H9 (cell line): ENCODE results near the gene ACOXL. TPM values are rescaled to one million over a fixed set of nuclear protein-coding genes. Genes with fewer than 3 reads are reported as not detected.

Experiments
- DNase-seq: peaks from one replicate; pipeline ENCODE4 v3.0.0-alpha.2; 2017
- H2AFZ ChIP-seq: one replicate; pipeline ENCODE4 v1.6.1; 2013; ENCODE audit warnings: mild to moderate bottlenecking, low read length, control low read depth, moderate library complexity
- H2AK5ac ChIP-seq: 2 replicates; pipeline ENCODE4 v1.6.1; 2013; ENCODE audit warnings: low read length, control low read depth, mixed read lengths; ENCODE audit not compliant: insufficient read length
- H2BK120ac ChIP-seq: one replicate; pipeline ENCODE4 v1.6.1; 2013; ENCODE audit warnings: low read depth, mild to moderate bottlenecking, low read length, control low read depth, inconsistent platforms; ENCODE audit not compliant: poor library complexity, severe bottlenecking
- H2BK12ac ChIP-seq: 2 replicates; pipeline ENCODE4 v1.6.1; 2013; ENCODE audit warnings: low read length, control low read depth, mixed read lengths, low read depth; ENCODE audit not compliant: insufficient read length
- H2BK15ac ChIP-seq: 2 replicates; pipeline ENCODE4 v1.6.1; 2013; ENCODE audit warnings: low read depth, low read length, control low read depth
- H2BK20ac ChIP-seq: one replicate; pipeline ENCODE4 v1.6.1; 2013; ENCODE audit warnings: low read depth, mild to moderate bottlenecking, low read length, control low read depth, inconsistent platforms; ENCODE audit not compliant: poor library complexity, severe bottlenecking
- H2BK5ac ChIP-seq: 2 replicates; pipeline ENCODE4 v1.6.1; 2013; ENCODE audit warnings: low read length, control low read depth, mixed read lengths; ENCODE audit not compliant: insufficient read length
- H3K14ac ChIP-seq: 2 replicates; pipeline ENCODE4 v1.6.1; 2013; ENCODE audit warnings: low read length, control low read depth; ENCODE audit not compliant: insufficient read depth
- H3K18ac ChIP-seq: 2 replicates; pipeline ENCODE4 v1.6.1; 2013; ENCODE audit warnings: low read depth, mild to moderate bottlenecking, mixed read lengths, low read length, control low read depth; ENCODE audit not compliant: insufficient read length
- H3K23ac ChIP-seq: 2 replicates; pipeline ENCODE4 v1.6.1; 2013; ENCODE audit warnings: low read length, control low read depth, mixed read lengths, low read depth; ENCODE audit not compliant: insufficient read length
- H3K23me2 ChIP-seq: 2 replicates; pipeline ENCODE4 v1.6.1; 2013; ENCODE audit warnings: low read depth, mild to moderate bottlenecking, mixed read lengths, low read length, control low read depth; ENCODE audit not compliant: insufficient read length, poor library complexity, severe bottlenecking
- H3K27ac ChIP-seq: 2 replicates; pipeline ENCODE4 v1.5.1; 2013; ENCODE audit warnings: low read length, control low read depth, mixed read lengths, low read depth; ENCODE audit not compliant: insufficient read length
- H3K27me3 ChIP-seq: 2 replicates; pipeline ENCODE4 v1.6.1; 2013; ENCODE audit warnings: low read length, control low read depth, inconsistent platforms; ENCODE audit not compliant: insufficient read depth
- H3K4ac ChIP-seq: 2 replicates; pipeline ENCODE4 v1.6.1; 2013; ENCODE audit warnings: low read depth, mild to moderate bottlenecking, control low read depth, inconsistent platforms, low read length, moderate library complexity
- H3K4me1 ChIP-seq: 2 replicates; pipeline ENCODE4 v1.6.1; 2013; ENCODE audit warnings: low read length, control low read depth, inconsistent platforms; ENCODE audit not compliant: insufficient read depth
- H3K4me2 ChIP-seq: 2 replicates; pipeline ENCODE4 v1.6.1; 2013; ENCODE audit warnings: low read length, control low read depth, mixed read lengths; ENCODE audit not compliant: insufficient read length, insufficient read depth
- H3K56ac ChIP-seq: 2 replicates; pipeline ENCODE4 v1.6.1; 2013; ENCODE audit warnings: low read depth, mild to moderate bottlenecking, mixed read lengths, low read length, control low read depth; ENCODE audit not compliant: insufficient read length
- H3K79me1 ChIP-seq: 2 replicates; pipeline ENCODE4 v1.6.1; 2013; ENCODE audit warnings: low read depth, mild to moderate bottlenecking, moderate library complexity, low read length, control low read depth, inconsistent platforms; ENCODE audit not compliant: insufficient read depth, poor library complexity, severe bottlenecking
- H3K79me2 ChIP-seq: 2 replicates; pipeline ENCODE4 v1.6.1; 2013; ENCODE audit warnings: low read length, control low read depth, inconsistent platforms; ENCODE audit not compliant: insufficient read depth
- H3K9ac ChIP-seq: 2 replicates; pipeline ENCODE4 v1.6.1; 2013; ENCODE audit warnings: low read length, control low read depth, mixed read lengths; ENCODE audit not compliant: insufficient read length; ENCODE audit errors: extremely low read depth
- H3K9me3 ChIP-seq: one replicate; pipeline ENCODE4 v1.6.1; 2013; ENCODE audit warnings: low read depth, low read length, inconsistent platforms; ENCODE audit not compliant: control insufficient read depth
- H3T11ph ChIP-seq: one replicate; pipeline ENCODE4 v1.6.1; 2013; ENCODE audit warnings: mild to moderate bottlenecking, low read length, control low read depth, inconsistent platforms
- H4K20me1 ChIP-seq: one replicate; pipeline ENCODE4 v1.6.1; 2013; ENCODE audit not compliant: control insufficient read depth, insufficient read length, insufficient read depth
- H4K5ac ChIP-seq: 2 replicates; pipeline ENCODE4 v1.6.1; 2013; ENCODE audit warnings: low read depth, mild to moderate bottlenecking, mixed read lengths, low read length, control low read depth; ENCODE audit not compliant: insufficient read length
- H4K8ac ChIP-seq: replicated peaks from 2 replicates; pipeline ENCODE4 v1.6.1; 2013; ENCODE audit warnings: low read length, control low read depth, mixed read lengths, low read depth; ENCODE audit not compliant: insufficient read length
- H4K91ac ChIP-seq: 2 replicates; pipeline ENCODE4 v1.6.1; 2013; ENCODE audit warnings: low read depth, mild to moderate bottlenecking, moderate library complexity, mixed read lengths, low read length, control low read depth; ENCODE audit not compliant: insufficient read length
- H3K27ac Mint-ChIP-seq, 3 experiments: 2 replicates in 2 of 3; 3 replicates in 1 of 3; pipeline ENCODE4 v1.8.0; 2020 to 2021; ENCODE audit warnings: mixed read lengths in 3 of 3, mild to moderate bottlenecking in 1 of 3, moderate library complexity in 1 of 3
- H3K27me3 Mint-ChIP-seq: 2 replicates; pipeline ENCODE4 v1.8.0; 2021; ENCODE audit warnings: low read depth, mild to moderate bottlenecking, moderate library complexity, mixed read lengths
- H3K36me3 Mint-ChIP-seq, 3 experiments: 2 replicates in 2 of 3; 3 replicates in 1 of 3; pipeline ENCODE4 v1.8.0; 2020 to 2021; ENCODE audit warnings: low read depth in 3 of 3, mixed read lengths in 3 of 3; ENCODE audit not compliant: insufficient read depth in 1 of 3
- H3K4me1 Mint-ChIP-seq, 2 experiments: 2 replicates each; pipeline ENCODE4 v1.8.0; 2020; ENCODE audit warnings: mixed read lengths in 2 of 2
- H3K4me3 Mint-ChIP-seq, 2 experiments: 2 replicates in 1 of 2; 3 replicates in 1 of 2; pipeline ENCODE4 v1.8.0; 2020 to 2021; ENCODE audit warnings: mild to moderate bottlenecking in 2 of 2, mixed read lengths in 2 of 2, moderate library complexity in 1 of 2
- H3K9me3 Mint-ChIP-seq, 2 experiments: 2 replicates in 1 of 2; 3 replicates in 1 of 2; pipeline ENCODE4 v1.8.0; 2020; ENCODE audit warnings: mild to moderate bottlenecking in 2 of 2, mixed read lengths in 2 of 2, moderate library complexity in 1 of 2
- WGBS: extraction: QIAGEN DNeasy Blood & Tissue Kit; methylation state at CpG from one replicate; pipeline ENCODE4 v1.1.7; 2013; ENCODE audit warnings: missing lambda C conversion rate, low lambda C conversion rate, mixed read lengths; ENCODE audit not compliant: insufficient read length; ENCODE audit errors: extremely low coverage; 5-methylcytosine and 5-hydroxymethylcytosine counted together
- total RNA-seq: library from RNA; stranded (reverse); gene quantifications from 2 replicates; pipeline ENCODE4 v1.2.1, GENCODE V29; 2021
- TF ChIP-seq, protein P1 (sequence below): fragments of 200-600 bp; sonication (generic); conservative IDR thresholded peaks from 3 replicates; pipeline ENCODE4 v1.8.0; 2021; ENCODE audit warnings: antibody characterized with exemption, mild to moderate bottlenecking

ACOXL gene
- total RNA-seq, 1 experiment from 2014 or later, result 37.6 TPM

DNA sequence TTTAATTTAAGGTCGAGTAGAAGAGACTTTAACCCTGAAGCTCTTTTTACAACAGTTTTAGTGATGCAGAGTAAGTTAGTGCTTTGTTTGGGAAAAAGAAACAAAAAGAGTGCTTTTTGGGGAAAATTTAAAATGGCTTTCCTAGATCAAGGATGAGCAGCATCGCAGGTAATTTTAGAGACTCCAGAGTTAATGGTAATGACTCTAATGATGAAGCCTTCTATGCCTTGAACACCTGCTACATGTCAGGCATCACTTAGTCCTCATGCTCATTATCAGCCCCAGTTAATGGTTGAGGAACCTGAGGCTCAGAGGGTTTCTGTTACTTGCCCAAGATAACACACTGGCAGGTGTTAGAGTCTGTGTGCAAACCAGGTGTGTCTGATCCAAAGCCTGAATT lies 167.8 kb downstream of the ACOXL start:
- H4K20me1 ChIP-seq, result no peaks in the 10 kb centered on the region
- peaks cover 7 to 9% of the 10 kb centered on the region in 2 experiments; a peak in 4 of 5 replicates for H3K9me3 Mint-ChIP-seq

More for the DNA sequence above, 167.8 kb downstream of the ACOXL start:
- no peaks in the 10 kb centered on the region for H3K79me1 ChIP-seq
- no peak overlapping the region for H4K5ac ChIP-seq
- H2BK5ac ChIP-seq, result no peak overlapping the region
- Mint-ChIP-seq H3K36me3 (peaks cover 6 to 9% (median 7%) of the 10 kb centered on the region in 3 experiments), H3K27me3 (no peaks in the 10 kb centered on the region), H3K4me3 (no peak overlapping the region), H3K27ac (no peak overlapping the region), H3K4me1 (peaks cover 15 to 23% of the 10 kb centered on the region in 2 experiments)
- H3T11ph ChIP-seq, result no peak overlapping the region
- H2AFZ ChIP-seq, result no peak overlapping the region
- H3K9ac ChIP-seq, result no peak overlapping the region
- H3K18ac ChIP-seq, result no peak overlapping the region
- no peak overlapping the region for H4K8ac ChIP-seq
- no CpG with 5 or more reads among the region's 2 CpGs for WGBS
- H3K9me3 ChIP-seq, result no peaks in the 10 kb centered on the region
- peaks cover 7% of the 10 kb centered on the region; the same call in 1 of the 2 replicates for H3K4me1 ChIP-seq
- H3K56ac ChIP-seq, result no peak overlapping the region
- TF ChIP-seq, protein P1, sequence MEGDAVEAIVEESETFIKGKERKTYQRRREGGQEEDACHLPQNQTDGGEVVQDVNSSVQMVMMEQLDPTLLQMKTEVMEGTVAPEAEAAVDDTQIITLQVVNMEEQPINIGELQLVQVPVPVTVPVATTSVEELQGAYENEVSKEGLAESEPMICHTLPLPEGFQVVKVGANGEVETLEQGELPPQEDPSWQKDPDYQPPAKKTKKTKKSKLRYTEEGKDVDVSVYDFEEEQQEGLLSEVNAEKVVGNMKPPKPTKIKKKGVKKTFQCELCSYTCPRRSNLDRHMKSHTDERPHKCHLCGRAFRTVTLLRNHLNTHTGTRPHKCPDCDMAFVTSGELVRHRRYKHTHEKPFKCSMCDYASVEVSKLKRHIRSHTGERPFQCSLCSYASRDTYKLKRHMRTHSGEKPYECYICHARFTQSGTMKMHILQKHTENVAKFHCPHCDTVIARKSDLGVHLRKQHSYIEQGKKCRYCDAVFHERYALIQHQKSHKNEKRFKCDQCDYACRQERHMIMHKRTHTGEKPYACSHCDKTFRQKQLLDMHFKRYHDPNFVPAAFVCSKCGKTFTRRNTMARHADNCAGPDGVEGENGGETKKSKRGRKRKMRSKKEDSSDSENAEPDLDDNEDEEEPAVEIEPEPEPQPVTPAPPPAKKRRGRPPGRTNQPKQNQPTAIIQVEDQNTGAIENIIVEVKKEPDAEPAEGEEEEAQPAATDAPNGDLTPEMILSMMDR, result no peak
- H3K27me3 ChIP-seq, result no peaks in the 10 kb centered on the region
- no peak overlapping the region for H2BK15ac ChIP-seq
- no peak overlapping the region for H2BK12ac ChIP-seq
- DNase-seq, result no peak
- H3K4me2 ChIP-seq, result no peak overlapping the region
- no peaks in the 10 kb centered on the region for H3K23me2 ChIP-seq
- no peak overlapping the region for H4K91ac ChIP-seq
- H3K79me2 ChIP-seq, result no peaks in the 10 kb centered on the region
- no peak overlapping the region for H3K14ac ChIP-seq
- no peak overlapping the region for H3K27ac ChIP-seq
- H3K4ac ChIP-seq, result no peak overlapping the region
- H3K23ac ChIP-seq, result no peak overlapping the region
- H2BK120ac ChIP-seq, result no peak overlapping the region
- H2AK5ac ChIP-seq, result no peak overlapping the region
- H2BK20ac ChIP-seq, result no peak overlapping the region
